ENCODE data around the gene CD300LG. TPM values are rescaled to one million over a fixed set of nuclear protein-coding genes. Genes with fewer than 3 reads are reported as not detected.

The CD300LG gene
- total RNA-seq, 1 experiment from 2014 or later = not detected

GRCh38 chr17:43808076-43808475 lies 38.9 kb upstream of the CD300LG start:
- RAD21 ChIA-PET (ENCODE audit: low non-redundant PET in 1 of 2, low total read pairs in 2 of 2, uncharacterized antibody in 2 of 2, unreplicated experiment in 2 of 2) = no interaction called here
- DNase-seq (ENCODE audit: low read depth, low spot score) (no peak), ATAC-seq (no peak)
- no peak overlapping the region for H3K27ac ChIP-seq (ENCODE audit: low read depth, low read length)
- no peak overlapping the region for H3K9ac ChIP-seq (ENCODE audit: low read length)
- H3K4me1 ChIP-seq (ENCODE audit: control insufficient read depth in 1 of 2, insufficient read depth in 2 of 2, low read length in 2 of 2) = no peaks in the 10 kb centered on the region
- no peak overlapping the region for H2AFZ ChIP-seq (ENCODE audit: low read depth, low read length, poor library complexity, severe bottlenecking)
- no peak overlapping the region for H3K4me2 ChIP-seq (ENCODE audit: low read length)
- H4K20me1 ChIP-seq (ENCODE audit: insufficient read depth) = no peaks in the 10 kb centered on the region
- TF ChIP-seq EGR1 (IDR thresholded peaks at IDR 0.05; ENCODE audit: low read depth) (no peak), SP1 (IDR thresholded peaks at IDR 0.05; ENCODE audit: low read depth) (no peak), MAX (IDR thresholded peaks at IDR 0.05) (no peak), SRF (IDR thresholded peaks at IDR 0.05; ENCODE audit: low read depth) (no peak), CEBPB (IDR thresholded peaks at IDR 0.05; ENCODE audit: low read depth) (no peak), ZFX (IDR thresholded peaks at IDR 0.05) (no peak), CBX3 (IDR thresholded peaks at IDR 0.05; ENCODE audit: low read depth) (no peak), EZH2phosphoT487 (IDR thresholded peaks at IDR 0.05; ENCODE audit: borderline replicate concordance) (no peak), EZH2 (IDR thresholded peaks at IDR 0.05) (no peak), POLR2A (IDR thresholded peaks at IDR 0.05; ENCODE audit: borderline replicate concordance, extremely low read depth, insufficient read depth, insufficient read length) (no peak), ELF1 (IDR thresholded peaks at IDR 0.05; ENCODE audit: borderline replicate concordance, low read depth) (no peak), YY1 (IDR thresholded peaks at IDR 0.05; ENCODE audit: extremely low read depth, insufficient replicate concordance, low read depth, low read length) (no peak)
- TF ChIP-seq, protein P1, sequence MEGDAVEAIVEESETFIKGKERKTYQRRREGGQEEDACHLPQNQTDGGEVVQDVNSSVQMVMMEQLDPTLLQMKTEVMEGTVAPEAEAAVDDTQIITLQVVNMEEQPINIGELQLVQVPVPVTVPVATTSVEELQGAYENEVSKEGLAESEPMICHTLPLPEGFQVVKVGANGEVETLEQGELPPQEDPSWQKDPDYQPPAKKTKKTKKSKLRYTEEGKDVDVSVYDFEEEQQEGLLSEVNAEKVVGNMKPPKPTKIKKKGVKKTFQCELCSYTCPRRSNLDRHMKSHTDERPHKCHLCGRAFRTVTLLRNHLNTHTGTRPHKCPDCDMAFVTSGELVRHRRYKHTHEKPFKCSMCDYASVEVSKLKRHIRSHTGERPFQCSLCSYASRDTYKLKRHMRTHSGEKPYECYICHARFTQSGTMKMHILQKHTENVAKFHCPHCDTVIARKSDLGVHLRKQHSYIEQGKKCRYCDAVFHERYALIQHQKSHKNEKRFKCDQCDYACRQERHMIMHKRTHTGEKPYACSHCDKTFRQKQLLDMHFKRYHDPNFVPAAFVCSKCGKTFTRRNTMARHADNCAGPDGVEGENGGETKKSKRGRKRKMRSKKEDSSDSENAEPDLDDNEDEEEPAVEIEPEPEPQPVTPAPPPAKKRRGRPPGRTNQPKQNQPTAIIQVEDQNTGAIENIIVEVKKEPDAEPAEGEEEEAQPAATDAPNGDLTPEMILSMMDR (IDR thresholded peaks at IDR 0.05 in 2 of 3, conservative IDR thresholded peaks at IDR 0.05 in 1 of 3; ENCODE audit: borderline replicate concordance in 1 of 3, insufficient read depth in 1 of 3, low read depth in 2 of 3, low read length in 2 of 3) = no peak
- TF ChIP-seq, protein P2, sequence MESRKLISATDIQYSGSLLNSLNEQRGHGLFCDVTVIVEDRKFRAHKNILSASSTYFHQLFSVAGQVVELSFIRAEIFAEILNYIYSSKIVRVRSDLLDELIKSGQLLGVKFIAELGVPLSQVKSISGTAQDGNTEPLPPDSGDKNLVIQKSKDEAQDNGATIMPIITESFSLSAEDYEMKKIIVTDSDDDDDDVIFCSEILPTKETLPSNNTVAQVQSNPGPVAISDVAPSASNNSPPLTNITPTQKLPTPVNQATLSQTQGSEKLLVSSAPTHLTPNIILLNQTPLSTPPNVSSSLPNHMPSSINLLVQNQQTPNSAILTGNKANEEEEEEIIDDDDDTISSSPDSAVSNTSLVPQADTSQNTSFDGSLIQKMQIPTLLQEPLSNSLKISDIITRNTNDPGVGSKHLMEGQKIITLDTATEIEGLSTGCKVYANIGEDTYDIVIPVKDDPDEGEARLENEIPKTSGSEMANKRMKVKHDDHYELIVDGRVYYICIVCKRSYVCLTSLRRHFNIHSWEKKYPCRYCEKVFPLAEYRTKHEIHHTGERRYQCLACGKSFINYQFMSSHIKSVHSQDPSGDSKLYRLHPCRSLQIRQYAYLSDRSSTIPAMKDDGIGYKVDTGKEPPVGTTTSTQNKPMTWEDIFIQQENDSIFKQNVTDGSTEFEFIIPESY (IDR thresholded peaks at IDR 0.05; ENCODE audit: extremely low read depth, insufficient replicate concordance, low read length) = no peak
- TF ChIP-seq, protein P3, sequence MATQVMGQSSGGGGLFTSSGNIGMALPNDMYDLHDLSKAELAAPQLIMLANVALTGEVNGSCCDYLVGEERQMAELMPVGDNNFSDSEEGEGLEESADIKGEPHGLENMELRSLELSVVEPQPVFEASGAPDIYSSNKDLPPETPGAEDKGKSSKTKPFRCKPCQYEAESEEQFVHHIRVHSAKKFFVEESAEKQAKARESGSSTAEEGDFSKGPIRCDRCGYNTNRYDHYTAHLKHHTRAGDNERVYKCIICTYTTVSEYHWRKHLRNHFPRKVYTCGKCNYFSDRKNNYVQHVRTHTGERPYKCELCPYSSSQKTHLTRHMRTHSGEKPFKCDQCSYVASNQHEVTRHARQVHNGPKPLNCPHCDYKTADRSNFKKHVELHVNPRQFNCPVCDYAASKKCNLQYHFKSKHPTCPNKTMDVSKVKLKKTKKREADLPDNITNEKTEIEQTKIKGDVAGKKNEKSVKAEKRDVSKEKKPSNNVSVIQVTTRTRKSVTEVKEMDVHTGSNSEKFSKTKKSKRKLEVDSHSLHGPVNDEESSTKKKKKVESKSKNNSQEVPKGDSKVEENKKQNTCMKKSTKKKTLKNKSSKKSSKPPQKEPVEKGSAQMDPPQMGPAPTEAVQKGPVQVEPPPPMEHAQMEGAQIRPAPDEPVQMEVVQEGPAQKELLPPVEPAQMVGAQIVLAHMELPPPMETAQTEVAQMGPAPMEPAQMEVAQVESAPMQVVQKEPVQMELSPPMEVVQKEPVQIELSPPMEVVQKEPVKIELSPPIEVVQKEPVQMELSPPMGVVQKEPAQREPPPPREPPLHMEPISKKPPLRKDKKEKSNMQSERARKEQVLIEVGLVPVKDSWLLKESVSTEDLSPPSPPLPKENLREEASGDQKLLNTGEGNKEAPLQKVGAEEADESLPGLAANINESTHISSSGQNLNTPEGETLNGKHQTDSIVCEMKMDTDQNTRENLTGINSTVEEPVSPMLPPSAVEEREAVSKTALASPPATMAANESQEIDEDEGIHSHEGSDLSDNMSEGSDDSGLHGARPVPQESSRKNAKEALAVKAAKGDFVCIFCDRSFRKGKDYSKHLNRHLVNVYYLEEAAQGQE (IDR thresholded peaks at IDR 0.05; ENCODE audit: low read depth) = no peak
- peaks cover 2 to 23% of the 10 kb centered on the region in 2 experiments; a peak in 2 of 4 replicates for H3K36me3 ChIP-seq (ENCODE audit: control insufficient read depth in 1 of 2, insufficient read depth in 2 of 2, low read length in 2 of 2)
- H3K4me3 ChIP-seq (replicated peaks in 1 of 2; ENCODE audit: low read depth in 1 of 2, low read length in 2 of 2) = no peak overlapping the region
- no peaks in the 10 kb centered on the region for H3K27me3 ChIP-seq (ENCODE audit: insufficient read depth, low read length)
- POLR2A ChIA-PET = no interaction called here
- intact Hi-C loops (cut with micrococcal nuclease) = no loop called here
- no peaks in the 10 kb centered on the region for H3K79me2 ChIP-seq (ENCODE audit: insufficient read depth, low read length)
- no TSS peak for BruUV-seq (replicated peaks)
- H3K9me3 ChIP-seq (ENCODE audit: control insufficient read depth in 1 of 2, insufficient read depth in 1 of 2, low read depth in 1 of 2, low read length in 2 of 2) = no peaks in the 10 kb centered on the region
- CTCF ChIA-PET = no interaction called here
- no peaks in the 10 kb centered on the region for H3K9me2 ChIP-seq (ENCODE audit: insufficient read depth)
